NCI-H2227 treated with DMSO at 0.1 percent for 48 hours (cell line): ENCODE data around the gene NPIPA8.
"Not testable (repeated sequence)": the region's sequence is repeated elsewhere in the genome, so short reads cannot be mapped to it uniquely, and the experiment has no call there.

ENCODE experiments used
- DNase-seq: peaks from one replicate; lab custom pipeline; 2025; lab: John Stamatoyannopoulos, UW

Gene NPIPA8

DNA sequence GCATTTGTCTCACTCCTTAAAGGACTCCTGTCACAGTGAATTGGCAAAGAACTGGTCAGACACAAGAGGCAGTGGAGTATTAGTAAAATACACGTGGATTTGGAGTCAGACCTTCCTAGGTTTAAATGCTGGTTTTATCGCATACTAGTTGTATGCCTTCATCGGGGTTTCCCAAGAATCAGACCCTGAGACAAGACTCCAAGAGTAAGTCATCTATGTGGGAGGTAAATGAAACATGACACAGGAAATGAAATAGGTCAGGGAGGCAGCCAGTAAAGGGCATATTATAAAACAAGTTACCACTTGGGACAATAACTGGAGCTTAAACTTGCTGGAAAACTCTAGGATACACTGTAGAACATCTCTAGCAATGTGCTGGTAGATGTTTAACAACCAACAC lies 59.8 kb downstream of the NPIPA8 start:
- not testable (repeated sequence) for DNase-seq

DNA sequence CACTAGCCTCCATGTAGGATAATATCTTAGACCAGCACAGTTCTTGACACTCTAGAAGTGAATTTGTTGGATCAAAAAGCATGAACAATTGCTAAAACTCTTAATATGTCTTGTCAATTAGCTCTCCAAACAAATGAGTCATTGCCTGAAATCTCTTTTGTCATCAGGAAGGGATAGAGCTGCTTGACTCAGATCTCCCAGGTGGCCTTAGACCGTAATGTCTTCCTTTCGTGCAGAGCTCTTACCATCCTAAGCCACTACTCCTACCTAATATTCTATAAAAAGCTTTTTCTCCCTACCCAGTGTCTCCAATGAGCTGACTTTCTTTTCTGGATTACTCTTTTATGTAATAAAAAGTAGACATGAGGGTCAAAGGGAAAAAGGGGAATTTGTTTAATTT lies 66.4 kb downstream of the NPIPA8 start:
- not testable (repeated sequence) for DNase-seq
